Psoas muscle (tissue), 8 donors: ENCODE measurements around the gene L3MBTL1. TPM values are rescaled to one million over a fixed set of nuclear protein-coding genes. Genes with fewer than 3 reads are reported as not detected.

Source experiments
- ATAC-seq, 4 donors: fragments of 200-7000 bp; cut with Tn5 transposase; one replicate each; pipeline ENCODE4 v1.9.1; 2020; ENCODE audit warnings: moderate library complexity in 3 of 4, mild to moderate bottlenecking in 2 of 4
- DNase-seq, 2 donors: peaks; one replicate each; pipeline ENCODE4 v3.0.0-alpha.2; 2020
- H3K27ac ChIP-seq: fragments of 200-600 bp; one replicate; pipeline ENCODE4 v1.8.0; 2022
- H3K27me3 ChIP-seq, 3 donors: fragments of 200-600 bp in 1 of 3; one replicate each; pipeline versions ENCODE4 v1.6.1 to v1.8.0; 2013 to 2022; ENCODE audit warnings: low read length in 2 of 3, mild to moderate bottlenecking in 2 of 3, moderate library complexity in 1 of 3; ENCODE audit not compliant: insufficient read depth in 3 of 3
- H3K36me3 ChIP-seq, 2 donors: fragments of 200-600 bp in 1 of 2; one replicate each; pipeline versions ENCODE4 v1.6.1 to v1.8.0; 2013 to 2022; ENCODE audit warnings: low read depth in 1 of 2, mild to moderate bottlenecking in 1 of 2, moderate library complexity in 1 of 2; ENCODE audit not compliant: insufficient read depth in 1 of 2
- H3K4me1 ChIP-seq: fragments of 200-600 bp; one replicate; pipeline ENCODE4 v1.8.0; 2022
- H3K4me3 ChIP-seq: fragments of 200-600 bp; one replicate; pipeline ENCODE4 v1.8.0; 2022; ENCODE audit warnings: mild to moderate bottlenecking
- H3K9me3 ChIP-seq: fragments of 200-600 bp; one replicate; pipeline ENCODE4 v1.8.0; 2022
- WGBS, 3 donors: extraction: QIAGEN DNeasy Blood & Tissue Kit; methylation state at CpG; one replicate each; pipeline versions ENCODE4 v1.1.6 to v1.1.7; 2013; 5-methylcytosine and 5-hydroxymethylcytosine counted together
- intact Hi-C, 2 donors: fragments of 100-400 bp; cut with DNase I; formaldehyde crosslinking; loops; one replicate each; pipeline versions ENCODE4 v1.11.0 to v1.14.2; 2022
- polyA plus RNA-seq, 3 donors: library from polyadenylated mRNA; stranded (reverse); fragments of 200-250 nt; gene quantifications; one replicate each; pipeline ENCODE4 v1.2.3, GENCODE V29; 2013
- total RNA-seq, 4 donors: library from RNA; stranded (reverse); fragmentation: NEBNext Ultra II Directional in 2 of 4; extraction: Animal tissue kit (Norgen Biotek cat#: 25700) in 2 of 4; gene quantifications; one replicate each; pipeline versions ENCODE4 v1.2.1 to v1.2.4, GENCODE V29; 2021 to 2023
- TF ChIP-seq, protein P1 (sequence below): fragments of 200-600 bp; IDR thresholded peaks from one replicate; pipeline ENCODE4 v1.8.0; 2022; ENCODE audit warnings: antibody characterized with exemption
- donor health status: healthy with polysubstance abuse.
- donor health status: DM: no; HTN: no; CAD: no; lungs with moderate emphysema.
- donor health status: Bipolar disorder and iron deficiency.
- donor health status: healthy.
- donor health status: DM: yes; HTN: yes; CAD: no.
- donor health status: DM: no; HTN: no; CAD: no.
- donor health status: DM: no; HTN: no; CAD: no.
- donor health status: DM: yes; HTN: yes; CAD: no.

The L3MBTL1 gene
- total and polyA plus RNA-seq, 7 donors = 0.82 to 4.3 (median 3.2) TPM

DNA sequence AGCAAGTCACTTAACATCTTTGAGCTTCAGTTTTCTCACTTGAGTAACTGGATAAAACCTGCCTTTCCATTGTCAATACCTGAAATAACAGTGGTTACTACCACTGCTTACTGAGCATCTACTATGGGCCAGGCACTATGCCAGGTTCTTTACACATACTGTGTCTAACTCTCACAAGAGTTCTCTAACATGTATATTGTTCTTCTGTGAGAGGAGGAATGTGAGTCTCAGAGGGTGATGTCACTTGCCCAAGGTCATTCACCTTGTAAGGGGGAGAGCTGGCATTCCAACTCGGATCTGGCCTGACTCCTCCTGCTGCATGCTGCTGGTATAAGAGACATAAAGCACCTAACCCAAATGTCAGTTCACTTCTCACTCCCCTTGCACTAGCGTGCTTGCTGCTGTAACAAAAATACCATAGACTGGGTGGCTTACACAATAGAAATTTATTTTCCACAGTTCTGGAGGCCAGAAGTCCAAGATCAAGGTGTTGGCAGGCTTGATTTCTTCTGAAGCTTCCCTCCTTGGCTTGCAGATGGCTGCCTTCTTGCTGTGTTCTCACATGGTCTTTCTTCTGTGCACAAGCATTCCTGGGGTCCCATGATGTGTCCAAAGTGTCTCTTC, 29.4 kb downstream of the L3MBTL1 start:
- no peak overlapping the region for H3K27ac ChIP-seq
- H3K9me3 ChIP-seq = no peaks in the 10 kb centered on the region
- H3K27me3 ChIP-seq = no peaks in the 10 kb centered on the region
- ATAC-seq (no peak), DNase-seq (no peak)
- peaks cover 0 to 56% of the 10 kb centered on the region in 2 donors for H3K36me3 ChIP-seq
- H3K4me1 ChIP-seq = no peaks in the 10 kb centered on the region
- intact Hi-C loops = loop anchor here in 1 of 2 donors (5.0 kb wide), 1 partner anchor 545 kb away; no protein-coding TSS in a partner anchor
- TF ChIP-seq, protein P1, sequence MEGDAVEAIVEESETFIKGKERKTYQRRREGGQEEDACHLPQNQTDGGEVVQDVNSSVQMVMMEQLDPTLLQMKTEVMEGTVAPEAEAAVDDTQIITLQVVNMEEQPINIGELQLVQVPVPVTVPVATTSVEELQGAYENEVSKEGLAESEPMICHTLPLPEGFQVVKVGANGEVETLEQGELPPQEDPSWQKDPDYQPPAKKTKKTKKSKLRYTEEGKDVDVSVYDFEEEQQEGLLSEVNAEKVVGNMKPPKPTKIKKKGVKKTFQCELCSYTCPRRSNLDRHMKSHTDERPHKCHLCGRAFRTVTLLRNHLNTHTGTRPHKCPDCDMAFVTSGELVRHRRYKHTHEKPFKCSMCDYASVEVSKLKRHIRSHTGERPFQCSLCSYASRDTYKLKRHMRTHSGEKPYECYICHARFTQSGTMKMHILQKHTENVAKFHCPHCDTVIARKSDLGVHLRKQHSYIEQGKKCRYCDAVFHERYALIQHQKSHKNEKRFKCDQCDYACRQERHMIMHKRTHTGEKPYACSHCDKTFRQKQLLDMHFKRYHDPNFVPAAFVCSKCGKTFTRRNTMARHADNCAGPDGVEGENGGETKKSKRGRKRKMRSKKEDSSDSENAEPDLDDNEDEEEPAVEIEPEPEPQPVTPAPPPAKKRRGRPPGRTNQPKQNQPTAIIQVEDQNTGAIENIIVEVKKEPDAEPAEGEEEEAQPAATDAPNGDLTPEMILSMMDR = no peak
- WGBS, 3 donors = 67 to 77% (median 72%) methylated on average over 2 of the region's 2 CpGs
- no peak overlapping the region for H3K4me3 ChIP-seq

DNA sequence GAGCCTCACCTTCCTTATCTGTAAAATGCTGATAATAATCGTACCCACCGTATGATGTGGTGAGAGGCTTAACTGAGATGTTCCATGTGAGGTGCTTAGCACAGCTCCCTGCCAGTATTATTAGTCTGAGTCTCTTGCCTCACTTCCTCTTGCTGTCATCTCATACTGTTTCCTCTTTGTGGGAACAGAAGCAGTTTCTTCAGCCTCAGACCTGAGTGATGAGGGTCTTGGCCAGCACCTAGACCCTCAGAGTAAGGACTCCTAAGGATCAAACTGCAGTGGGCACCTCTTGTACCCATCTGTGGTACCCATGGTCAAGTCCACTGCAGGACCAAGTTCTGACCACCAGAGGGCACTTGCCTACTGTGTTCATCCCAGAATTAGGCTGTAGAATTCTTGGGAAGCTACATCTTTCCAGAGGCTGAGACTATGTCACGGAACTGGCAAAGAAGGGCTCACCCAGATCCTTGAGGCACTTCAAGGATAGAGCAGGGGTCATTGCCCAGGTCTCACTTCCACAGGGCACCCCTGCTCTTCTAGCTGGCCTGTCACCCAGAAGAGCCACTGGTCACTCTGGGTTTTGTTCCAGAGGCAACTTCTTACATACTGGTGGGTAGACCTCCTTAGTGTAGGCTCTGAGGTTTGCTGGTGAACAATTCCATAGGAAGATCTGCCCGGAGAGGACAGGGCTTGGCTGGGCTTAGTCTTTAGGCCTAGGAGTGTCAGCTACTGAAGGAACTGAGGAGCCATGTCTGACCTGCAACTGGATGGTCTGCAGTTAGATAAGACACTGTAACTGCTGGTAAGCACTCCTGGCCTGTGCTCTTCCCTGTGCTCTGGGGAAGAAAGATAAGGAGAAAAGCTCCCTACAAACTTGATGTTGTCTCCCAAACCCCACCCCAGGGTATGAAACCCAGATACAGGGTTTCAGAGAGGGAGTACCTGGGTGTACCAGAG, 30.7 kb downstream of the L3MBTL1 start:
- no peaks in the 10 kb centered on the region for H3K9me3 ChIP-seq
- no peaks in the 10 kb centered on the region for H3K27me3 ChIP-seq
- no peak overlapping the region for H3K27ac ChIP-seq
- no peak overlapping the region for H3K4me3 ChIP-seq
- 53 to 66% (median 59%) methylated on average over 4 of the region's 4 CpGs for WGBS, 3 donors
- peaks cover 0 to 69% of the 10 kb centered on the region in 2 donors for H3K36me3 ChIP-seq
- intact Hi-C loops = loop anchor here in 1 of 2 donors (5.0 kb wide), 1 partner anchor 544 kb away; no protein-coding TSS in a partner anchor
- ATAC-seq = peak; percentile 46 to 67 (median 64)
- H3K4me1 ChIP-seq = no peaks in the 10 kb centered on the region
- TF ChIP-seq, protein P1 = peak; percentile 89
- DNase-seq = peak; percentile 56 to 70

DNA sequence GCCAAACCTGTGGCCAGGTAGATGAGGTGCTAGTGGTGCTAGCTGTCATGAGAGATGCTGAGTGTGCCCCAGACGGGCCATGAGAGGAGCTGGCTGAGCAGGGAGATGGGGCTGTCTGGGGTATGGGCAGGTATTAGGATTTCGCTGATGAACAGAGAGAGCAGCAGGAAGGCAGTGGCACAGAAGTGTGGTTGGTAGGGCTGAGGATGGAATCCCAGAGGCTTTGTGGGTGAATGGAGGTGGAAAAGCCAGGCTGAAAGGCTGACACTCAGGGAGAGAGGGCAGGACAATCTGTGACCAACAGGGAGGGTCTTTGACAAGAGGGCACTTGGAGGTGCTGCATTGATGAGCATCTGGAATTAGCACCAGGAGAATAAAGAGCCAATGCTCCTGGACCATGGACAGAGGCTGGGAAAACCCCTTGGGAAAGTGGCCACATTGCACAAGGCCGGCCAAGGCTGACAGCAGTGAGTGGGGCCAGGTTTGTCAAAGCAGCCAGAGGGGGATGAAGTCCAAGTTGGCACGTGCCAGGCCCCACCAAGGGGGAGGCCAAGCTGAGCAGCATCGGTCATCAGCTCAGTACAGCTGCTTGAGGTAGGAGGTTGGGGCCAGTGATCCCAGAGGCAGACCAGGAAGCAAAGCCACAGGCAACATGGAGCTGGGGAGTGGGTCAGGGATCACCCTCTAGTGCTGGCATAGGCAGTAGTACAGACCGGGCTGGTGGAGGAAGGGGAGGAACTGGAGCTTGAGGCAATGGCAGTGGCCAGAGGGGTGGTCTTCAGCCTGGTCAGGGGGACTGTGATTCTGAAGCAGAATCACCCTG, 31.6 kb downstream of the L3MBTL1 start:
- no peak overlapping the region for H3K27ac ChIP-seq
- H3K36me3 ChIP-seq = peaks cover 0 to 77% of the 10 kb centered on the region in 2 donors
- DNase-seq (no peak), ATAC-seq (no peak)
- intact Hi-C loops = loop anchor here in 1 of 2 donors (5.0 kb wide), 1 partner anchor 543 kb away; no protein-coding TSS in a partner anchor
- H3K9me3 ChIP-seq = no peaks in the 10 kb centered on the region
- H3K4me3 ChIP-seq = no peak overlapping the region
- H3K4me1 ChIP-seq = no peaks in the 10 kb centered on the region
- H3K27me3 ChIP-seq = no peaks in the 10 kb centered on the region
- 53 to 57% (median 54%) methylated on average over 6 of the region's 6 CpGs for WGBS, 3 donors
- TF ChIP-seq, protein P1 = no peak

DNA sequence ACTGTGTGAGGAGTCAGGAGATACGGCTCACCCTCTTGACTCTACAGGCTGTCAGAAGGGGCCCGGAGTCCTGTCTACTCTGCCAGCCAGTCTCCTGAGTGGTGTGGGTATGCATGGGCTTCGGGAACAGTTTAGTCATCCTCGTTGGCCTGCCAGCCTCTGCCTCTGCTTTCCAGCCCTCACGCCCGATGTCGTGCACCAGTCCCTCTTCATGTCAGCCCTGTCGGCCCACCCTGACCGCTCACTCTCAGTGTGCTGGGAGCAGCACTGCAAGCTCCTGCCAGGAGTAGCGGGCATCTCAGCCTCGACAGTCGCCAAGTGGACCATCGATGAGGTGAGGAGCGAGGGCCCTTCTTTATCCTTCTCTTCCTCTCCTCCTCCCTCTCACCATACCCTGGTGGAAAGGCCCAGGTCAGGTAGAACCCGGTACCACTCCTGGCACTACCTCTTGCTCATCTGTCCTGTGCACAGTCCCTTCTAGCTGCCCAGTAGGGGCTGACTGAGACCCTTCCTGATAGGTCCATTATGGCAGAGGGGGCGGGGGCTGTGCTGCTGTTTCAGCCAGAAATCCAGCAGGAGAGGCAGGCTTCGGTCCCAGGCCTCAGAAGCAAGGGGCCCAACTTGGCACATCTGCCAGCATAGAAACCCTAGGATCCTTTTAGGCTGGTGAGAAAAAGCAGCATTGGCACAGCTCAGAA, 32.6 kb downstream of the L3MBTL1 start:
- H3K27ac ChIP-seq = no peak overlapping the region
- peaks cover 0 to 85% of the 10 kb centered on the region in 2 donors for H3K36me3 ChIP-seq
- ATAC-seq = no peak
- no peak for DNase-seq
- TF ChIP-seq, protein P1 = no peak
- WGBS, 3 donors = 83 to 88% (median 83%) methylated on average over 17 of the region's 17 CpGs
- H3K4me1 ChIP-seq = no peaks in the 10 kb centered on the region
- H3K4me3 ChIP-seq = no peak overlapping the region
- H3K9me3 ChIP-seq = no peaks in the 10 kb centered on the region
- intact Hi-C loops = loop anchor here in 1 of 2 donors (5.0 kb wide), 1 partner anchor 542 kb away; no protein-coding TSS in a partner anchor
- H3K27me3 ChIP-seq = no peaks in the 10 kb centered on the region
